ENCODE results near the gene B4GALT4. TPM values are rescaled to one million over a fixed set of nuclear protein-coding genes. Genes with fewer than 3 reads are reported as not detected.

B4GALT4 gene
- total RNA-seq, 1 experiment from 2014 or later, result 46.5 TPM

GRCh38 chr3:119237299-119237698 is 3.4 kb downstream of the B4GALT4 start:
- Mint-ChIP-seq H3K36me3 (ENCODE audit: insufficient read depth in 1 of 3, low read depth in 3 of 3) (peaks cover 16 to 49% (median 46%) of the 10 kb centered on the region in 3 experiments; a peak in 6 of 7 replicates), H3K4me1 (peaks cover 12% of the 10 kb centered on the region in 2 experiments), H3K4me3 (no peak overlapping the region), H3K9me3 (peaks cover 2 to 3% of the 10 kb centered on the region in 2 experiments), H3K27me3 (ENCODE audit: low read depth) (no peaks in the 10 kb centered on the region; the same call in 1 of the 2 replicates), H3K27ac (no peak overlapping the region)
- Histone ChIP-seq H4K8ac (replicated peaks; ENCODE audit: insufficient read length, low read depth, low read length) (no peak overlapping the region), H2AFZ (ENCODE audit: low read length) (no peak overlapping the region), H3K23ac (ENCODE audit: insufficient read length, low read depth, low read length) (no peak overlapping the region), H3K4ac (ENCODE audit: low read depth, low read length) (no peak overlapping the region), H2BK120ac (ENCODE audit: low read depth, low read length, poor library complexity, severe bottlenecking) (no peak overlapping the region), H3K4me1 (ENCODE audit: insufficient read depth, low read length) (no peaks in the 10 kb centered on the region), H2BK5ac (ENCODE audit: insufficient read length, low read length) (no peak overlapping the region), H3K4me2 (ENCODE audit: insufficient read depth, insufficient read length, low read length) (no peak overlapping the region), H3K9me3 (ENCODE audit: control insufficient read depth, low read depth, low read length) (no peaks in the 10 kb centered on the region), H3K79me1 (ENCODE audit: insufficient read depth, low read depth, low read length, poor library complexity, severe bottlenecking) (no peaks in the 10 kb centered on the region), H4K5ac (ENCODE audit: insufficient read length, low read depth, low read length) (no peak overlapping the region), H3K56ac (ENCODE audit: insufficient read length, low read depth, low read length) (no peak overlapping the region), H3K18ac (ENCODE audit: insufficient read length, low read depth, low read length) (no peak overlapping the region), H2AK5ac (ENCODE audit: insufficient read length, low read length) (no peak overlapping the region), H3K79me2 (ENCODE audit: insufficient read depth, low read length) (peaks cover 17% of the 10 kb centered on the region), H3K27ac (ENCODE audit: insufficient read length, low read depth, low read length) (no peak overlapping the region), H4K20me1 (ENCODE audit: control insufficient read depth, insufficient read depth, insufficient read length) (no peaks in the 10 kb centered on the region), H2BK12ac (ENCODE audit: insufficient read length, low read depth, low read length) (no peak overlapping the region), H2BK20ac (ENCODE audit: low read depth, low read length, poor library complexity, severe bottlenecking) (no peak overlapping the region), H3K14ac (ENCODE audit: insufficient read depth, low read length) (no peak overlapping the region), H4K91ac (ENCODE audit: insufficient read length, low read depth, low read length) (no peak overlapping the region), H3K23me2 (ENCODE audit: insufficient read length, low read depth, low read length, poor library complexity, severe bottlenecking) (peaks cover 8% of the 10 kb centered on the region), H2BK15ac (ENCODE audit: low read depth, low read length) (no peak overlapping the region), H3T11ph (ENCODE audit: low read length) (no peak overlapping the region), H3K9ac (ENCODE audit: extremely low read depth, insufficient read length, low read length) (no peak overlapping the region), H3K27me3 (ENCODE audit: insufficient read depth, low read length) (no peaks in the 10 kb centered on the region)
- DNase-seq, result no peak
- TF ChIP-seq CTCF (conservative IDR thresholded peaks at IDR 0.05), result no peak
